NCI-H1436 treated with DMSO at 0.1 percent for 48 hours (cell line): ENCODE data around the gene ZBTB20.

ENCODE experiments used
- DNase-seq: peaks from one replicate; lab custom pipeline; 2025; lab: John Stamatoyannopoulos, UW

Gene ZBTB20

DNA sequence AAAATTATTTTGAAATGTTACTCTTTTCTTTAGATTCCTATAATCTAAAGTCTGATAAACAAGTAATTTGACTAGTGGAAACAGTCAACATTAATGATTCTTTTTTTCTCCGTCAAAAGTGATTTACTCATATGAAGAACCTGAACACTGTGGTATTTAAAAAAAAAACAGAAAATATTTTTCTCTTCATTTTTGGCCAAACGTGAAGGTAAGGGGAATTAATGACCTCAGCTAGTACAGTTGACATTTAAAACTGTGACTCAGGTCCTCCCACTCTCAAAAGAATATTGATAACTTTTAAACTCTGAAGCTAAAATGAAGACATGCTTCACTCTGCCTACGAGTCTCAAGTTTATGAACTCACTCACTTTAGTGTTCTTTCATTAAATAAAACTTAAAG lies 818.7 kb downstream of the ZBTB20 start:
- DNase-seq: no peak

DNA sequence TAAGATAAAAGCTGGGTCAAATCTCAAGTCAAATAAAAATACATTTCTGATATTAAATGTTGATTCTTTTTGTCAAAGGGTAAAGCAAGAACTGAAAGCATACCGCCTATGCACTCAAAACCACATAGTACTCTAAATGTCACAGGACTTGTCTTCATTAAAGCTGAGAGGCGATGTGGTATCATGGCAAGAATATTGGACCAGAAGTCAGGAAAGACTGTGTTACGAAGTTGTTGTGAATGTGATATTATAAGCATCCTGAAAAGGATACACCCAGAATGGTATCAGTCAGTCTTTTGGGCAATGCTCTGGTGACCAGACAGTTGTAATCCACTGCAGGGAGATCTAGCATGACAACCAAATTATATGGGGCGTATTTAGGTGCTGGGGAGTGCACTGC lies 819.4 kb downstream of the ZBTB20 start:
- no peak for DNase-seq

- DNase-seq: no peak
Measured at GRCh38 chr3:114323546-114324254, 823.4 kb downstream of the ZBTB20 start.

- no peak for DNase-seq
Measured at GRCh38 chr3:114320246-114320645, 826.8 kb downstream of the ZBTB20 start.

- peak; percentile 30 for DNase-seq
Measured at GRCh38 chr3:114319453-114319852, 827.6 kb downstream of the ZBTB20 start.

DNA sequence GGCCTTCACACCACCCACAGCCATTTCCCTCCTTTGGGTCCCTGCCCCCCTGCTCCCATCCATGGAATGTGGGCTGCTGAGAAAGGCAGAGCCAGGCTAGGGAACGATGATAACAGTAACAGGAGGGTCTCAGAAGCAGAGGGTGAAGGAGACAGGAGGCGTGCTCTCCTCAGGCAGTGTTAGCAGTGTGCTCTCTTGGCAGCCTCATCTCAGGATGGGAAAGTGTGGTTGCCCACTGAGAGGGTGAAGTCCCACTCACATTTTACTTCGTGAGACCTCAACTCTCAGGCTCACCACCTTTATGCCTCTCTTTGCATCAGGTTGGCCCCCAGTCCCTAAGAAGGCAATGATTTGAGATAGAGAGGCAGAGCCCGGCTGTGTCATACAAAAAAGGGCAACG lies 828.8 kb downstream of the ZBTB20 start:
- no peak for DNase-seq

GRCh38 chr3:114314282-114314681 lies 832.8 kb downstream of the ZBTB20 start:
- no peak for DNase-seq

DNA sequence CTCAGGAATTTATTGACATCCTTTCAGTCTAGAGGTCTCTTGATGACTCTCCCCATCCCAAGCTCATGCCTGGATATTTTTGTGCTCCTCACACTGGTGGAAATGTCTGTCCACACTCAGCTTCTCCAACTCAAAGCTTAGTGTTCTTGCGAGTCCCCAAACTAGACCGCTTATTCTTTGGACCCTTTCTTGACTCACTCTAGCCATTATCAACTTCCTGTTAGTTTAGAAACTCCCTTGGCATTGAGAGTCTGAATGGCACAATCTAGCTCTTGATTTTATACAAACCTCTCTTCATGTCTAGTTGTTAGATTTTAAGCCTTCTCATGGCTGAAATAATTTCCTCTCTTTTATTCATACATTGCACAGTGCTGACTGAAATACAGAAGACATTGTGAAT lies 833.7 kb downstream of the ZBTB20 start:
- DNase-seq: no peak

GRCh38 chr3:114310695-114311094 lies 836.4 kb downstream of the ZBTB20 start:
- DNase-seq: no peak

DNA sequence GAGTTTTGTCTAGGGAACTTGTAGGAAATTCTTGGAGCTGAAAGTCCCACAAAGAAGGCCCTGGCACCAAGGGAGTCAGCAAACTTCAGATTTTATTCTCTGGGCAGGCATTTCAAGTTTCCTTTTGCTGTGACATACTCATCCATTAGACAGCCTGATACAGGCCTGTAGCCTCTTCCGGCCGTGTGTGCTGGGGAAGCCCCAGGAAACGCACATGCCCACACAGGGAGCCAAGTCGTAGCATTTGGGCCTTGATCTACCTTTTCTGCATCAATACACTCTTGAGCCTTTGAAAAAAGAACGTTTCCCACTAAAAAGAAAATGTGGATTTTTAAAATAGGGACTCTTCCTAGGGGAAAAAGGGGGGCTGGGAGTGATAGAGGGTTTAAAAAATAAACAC lies 838.3 kb downstream of the ZBTB20 start:
- no peak for DNase-seq

GRCh38 chr3:114308377-114308776 lies 838.7 kb downstream of the ZBTB20 start:
- no peak for DNase-seq

GRCh38 chr3:114307832-114308231 lies 839.3 kb downstream of the ZBTB20 start:
- DNase-seq: no peak

DNA sequence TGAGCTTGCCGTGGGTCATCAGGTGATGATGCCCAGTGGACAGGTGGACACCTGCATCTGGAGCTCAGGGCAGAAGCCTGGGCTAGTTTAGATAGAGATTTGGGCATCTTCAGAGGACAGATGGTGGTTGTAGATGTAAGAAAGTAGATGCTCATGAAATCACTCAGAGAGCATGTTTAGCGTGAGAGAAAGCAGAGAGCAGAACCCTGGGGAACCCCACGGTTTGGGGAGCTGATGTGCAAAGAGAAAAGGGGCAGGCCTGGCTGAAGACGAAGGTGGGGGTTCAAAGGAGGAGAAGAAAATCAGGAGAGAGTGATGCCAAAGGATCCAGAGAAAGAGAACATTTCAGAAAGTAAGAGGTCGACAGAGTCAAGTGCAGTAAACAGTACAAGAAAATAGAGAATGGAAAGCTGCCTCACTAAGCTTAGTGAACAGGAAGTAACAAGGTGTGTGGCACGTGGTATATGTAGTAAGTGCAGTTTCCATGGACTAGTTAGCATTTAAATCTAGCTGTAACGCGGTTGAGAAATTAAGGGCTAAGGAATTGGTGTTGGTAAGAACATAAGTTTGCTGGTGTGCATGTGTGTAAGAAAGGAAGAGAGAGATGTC lies 839.8 kb downstream of the ZBTB20 start:
- DNase-seq: no peak

DNA sequence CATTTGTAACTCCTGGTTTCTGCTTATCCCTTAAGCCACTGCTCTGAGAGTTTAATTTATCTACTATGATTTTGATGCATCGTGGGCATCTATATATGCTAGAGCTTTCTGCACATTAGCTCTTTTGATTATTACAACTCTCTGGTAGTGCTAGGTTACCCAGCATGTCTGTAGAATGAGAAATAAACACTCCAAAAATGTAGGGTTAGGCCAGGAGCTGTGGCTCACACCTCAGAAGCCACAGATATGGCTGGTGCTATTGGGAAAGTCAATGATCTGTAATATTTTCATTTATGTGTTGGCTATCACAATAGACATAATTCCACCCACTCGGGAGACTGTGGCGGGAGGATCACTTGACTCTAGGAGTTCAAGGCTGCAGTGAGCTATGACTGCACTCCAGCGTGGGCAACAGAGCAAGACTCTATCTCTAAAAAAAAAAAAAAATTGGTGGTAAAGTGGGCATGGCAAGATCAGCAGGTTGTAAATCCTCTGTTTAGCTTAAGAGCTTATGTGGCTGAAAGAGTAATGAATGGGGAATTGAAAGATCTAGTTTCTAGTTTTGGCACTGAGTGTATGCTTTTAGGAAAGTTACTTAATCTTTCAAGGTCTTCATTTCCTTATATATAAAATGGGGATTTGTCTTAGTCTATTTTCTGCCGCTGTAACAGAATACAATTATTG lies 847.0 kb downstream of the ZBTB20 start:
- no peak for DNase-seq

GRCh38 chr3:114299421-114299820 lies 847.7 kb downstream of the ZBTB20 start:
- no peak for DNase-seq

DNA sequence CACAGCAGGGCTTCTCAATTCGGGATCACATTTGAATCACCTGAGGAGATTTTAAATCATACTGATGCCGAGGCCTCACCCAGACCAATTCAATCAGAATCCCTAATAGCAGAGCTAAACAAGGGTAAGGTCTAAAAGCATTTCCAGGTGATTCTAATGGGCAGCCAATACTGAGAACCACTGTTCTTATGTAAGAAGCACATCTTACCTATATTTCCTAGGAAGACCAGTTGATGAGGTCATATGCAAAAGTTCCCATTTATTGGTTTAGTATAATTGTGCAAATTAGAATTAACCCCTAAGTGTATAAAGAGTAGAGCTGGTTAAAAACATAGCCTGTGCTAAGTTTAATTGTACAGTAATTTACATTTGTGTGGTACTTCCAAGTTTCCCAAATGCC lies 851.1 kb downstream of the ZBTB20 start:
- DNase-seq: no peak

- no peak for DNase-seq
Measured at GRCh38 chr3:114294940-114295480, 852.1 kb downstream of the ZBTB20 start.

- DNase-seq: no peak
Measured at GRCh38 chr3:114293838-114294535, 853.1 kb downstream of the ZBTB20 start, which contains the start of gene TIGIT. Gene TIGIT (plus strand): TSS chr3:114294028. CDS start chr3:114294062, 34 bp downstream.

GRCh38 chr3:114290911-114291901 lies 855.9 kb downstream of the ZBTB20 start:
- DNase-seq: no peak

- no peak for DNase-seq
Measured at GRCh38 chr3:114286266-114286665, 860.8 kb downstream of the ZBTB20 start.

DNA sequence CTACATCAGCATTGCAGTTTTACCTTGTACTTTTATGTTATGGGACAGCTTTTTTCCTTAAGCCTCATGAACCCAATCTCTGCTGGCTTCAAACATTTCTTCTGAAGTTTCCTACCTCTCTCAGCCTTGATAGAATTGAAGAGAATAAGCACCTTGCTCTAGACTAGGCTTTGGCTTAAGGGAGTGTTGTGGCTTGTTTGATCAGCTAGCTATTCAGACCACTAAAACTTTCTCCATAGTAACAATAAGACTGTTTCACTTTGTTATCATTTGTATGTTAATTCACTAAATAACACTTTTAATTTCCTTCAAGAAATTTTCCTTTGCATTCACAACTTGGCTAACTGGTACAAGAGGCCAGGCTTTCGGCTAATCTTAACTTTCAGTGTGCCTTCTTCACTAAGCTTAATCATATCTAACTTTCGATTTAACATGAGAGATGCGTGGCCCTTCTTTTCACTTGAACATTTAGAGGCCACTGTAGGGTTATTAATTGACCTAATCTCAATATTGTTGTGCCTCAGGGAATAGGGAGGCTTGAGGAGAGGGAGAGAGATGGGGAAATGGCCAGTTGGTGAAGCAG lies 861.3 kb downstream of the ZBTB20 start:
- no peak for DNase-seq
